ENCODE data around the gene OR6C1.
"Not testable (repeated sequence)": the region's sequence is repeated elsewhere in the genome, so short reads cannot be mapped to it uniquely, and the experiment has no call there.

The OR6C1 gene

GRCh38 chr12:55314043-55314442 is at the start of gene OR6C1:
Gene OR6C1, plus strand, starts transcription at chr12:55314343. Its CDS starts 6,257 bp downstream, at chr12:55320600.
- H3K27ac ChIP-seq (ENCODE audit: low read depth, low read length), result no peak within 1 kb of the TSS
- no peak within 1 kb of the TSS for H3K4me3 ChIP-seq (ENCODE audit: low read length)
- H3K4me1 ChIP-seq (ENCODE audit: control insufficient read depth, insufficient read depth, low read length), result no peaks in the 10 kb centered on the region
- no peaks in the 10 kb centered on the region for H3K27me3 ChIP-seq (ENCODE audit: control insufficient read depth, insufficient read depth, low read length)
- H3K9ac ChIP-seq (ENCODE audit: low read length), result no peak within 1 kb of the TSS
- H3K36me3 ChIP-seq (ENCODE audit: control insufficient read depth, insufficient read depth, low read length), result no peaks in the 10 kb centered on the region

- Histone ChIP-seq H3K27ac (ENCODE audit: low read depth, low read length) (no peak overlapping the region), H3K4me3 (ENCODE audit: low read length) (no peak overlapping the region), H3K4me1 (ENCODE audit: control insufficient read depth, insufficient read depth, low read length) (no peaks in the 10 kb centered on the region), H3K27me3 (ENCODE audit: control insufficient read depth, insufficient read depth, low read length) (no peaks in the 10 kb centered on the region), H3K36me3 (ENCODE audit: control insufficient read depth, insufficient read depth, low read length) (no peaks in the 10 kb centered on the region), H3K9ac (ENCODE audit: low read length) (no peak overlapping the region)
Observed at GRCh38 chr12:55280991-55281390, 33.2 kb upstream of the OR6C1 start.

- no peak overlapping the region for H3K9ac ChIP-seq (ENCODE audit: low read length)
Observed at GRCh38 chr12:55289999-55290398, 24.1 kb upstream of the OR6C1 start.

GRCh38 chr12:55296469-55296868 is 17.7 kb upstream of the OR6C1 start, which contains the start of gene OR6C6:
Gene OR6C6, minus strand, starts transcription at chr12:55296569. Its CDS starts 1,337 bp downstream, at chr12:55295232.
- Histone ChIP-seq H3K4me1 (ENCODE audit: control insufficient read depth, insufficient read depth, low read length) (no peaks in the 10 kb centered on the region), H3K27ac (ENCODE audit: low read depth, low read length) (no peak within 1 kb of the TSS), H3K4me3 (ENCODE audit: low read length) (no peak within 1 kb of the TSS), H3K36me3 (ENCODE audit: control insufficient read depth, insufficient read depth, low read length) (no peaks in the 10 kb centered on the region), H3K9ac (ENCODE audit: low read length) (no peak within 1 kb of the TSS), H3K27me3 (ENCODE audit: control insufficient read depth, insufficient read depth, low read length) (no peaks in the 10 kb centered on the region)

More at GRCh38 chr12:55289999-55290398, 24.1 kb upstream of the OR6C1 start:
- Histone ChIP-seq H3K27me3 (ENCODE audit: control insufficient read depth, insufficient read depth, low read length) (no peaks in the 10 kb centered on the region), H3K4me1 (ENCODE audit: control insufficient read depth, insufficient read depth, low read length) (no peaks in the 10 kb centered on the region), H3K27ac (ENCODE audit: low read depth, low read length) (no peak overlapping the region), H3K4me3 (ENCODE audit: low read length) (no peak overlapping the region), H3K36me3 (ENCODE audit: control insufficient read depth, insufficient read depth, low read length) (no peaks in the 10 kb centered on the region)

- H3K27me3 ChIP-seq (ENCODE audit: control insufficient read depth, insufficient read depth, low read length), result no peaks in the 10 kb centered on the region
Observed at GRCh38 chr12:55320201-55320600, 6.1 kb downstream of the OR6C1 start.

GRCh38 chr12:55325801-55326200 is 11.7 kb downstream of the OR6C1 start:
- H3K4me1 ChIP-seq (ENCODE audit: control insufficient read depth, insufficient read depth, low read length); H3K4me3 ChIP-seq (ENCODE audit: low read length); H3K27me3 ChIP-seq (ENCODE audit: control insufficient read depth, insufficient read depth, low read length); H3K27ac ChIP-seq (ENCODE audit: low read depth, low read length); H3K36me3 ChIP-seq (ENCODE audit: control insufficient read depth, insufficient read depth, low read length); H3K9ac ChIP-seq (ENCODE audit: low read length): not testable (repeated sequence)

More at GRCh38 chr12:55320201-55320600, 6.1 kb downstream of the OR6C1 start:
- H3K27ac ChIP-seq (ENCODE audit: low read depth, low read length), result no peak overlapping the region
- no peaks in the 10 kb centered on the region for H3K36me3 ChIP-seq (ENCODE audit: control insufficient read depth, insufficient read depth, low read length)
- no peaks in the 10 kb centered on the region for H3K4me1 ChIP-seq (ENCODE audit: control insufficient read depth, insufficient read depth, low read length)
- H3K9ac ChIP-seq (ENCODE audit: low read length), result no peak overlapping the region
- H3K4me3 ChIP-seq (ENCODE audit: low read length), result no peak overlapping the region

- Histone ChIP-seq H3K27me3 (ENCODE audit: control insufficient read depth, insufficient read depth, low read length) (no peaks in the 10 kb centered on the region), H3K27ac (ENCODE audit: low read depth, low read length) (no peak within 1 kb of the TSS), H3K36me3 (ENCODE audit: control insufficient read depth, insufficient read depth, low read length) (no peaks in the 10 kb centered on the region)
Observed at GRCh38 chr12:55330446-55330845, 16.3 kb downstream of the OR6C1 start, which contains the start of gene OR6C3. Gene OR6C3, plus strand, starts transcription at chr12:55330746. Its CDS starts 955 bp downstream, at chr12:55331701.

GRCh38 chr12:55336002-55336401 is 21.9 kb downstream of the OR6C1 start:
- no peaks in the 10 kb centered on the region for H3K27me3 ChIP-seq (ENCODE audit: control insufficient read depth, insufficient read depth, low read length)
- no peaks in the 10 kb centered on the region for H3K36me3 ChIP-seq (ENCODE audit: control insufficient read depth, insufficient read depth, low read length)
- no peak overlapping the region for H3K27ac ChIP-seq (ENCODE audit: low read depth, low read length)
- no peak overlapping the region for H3K4me3 ChIP-seq (ENCODE audit: low read length)
- no peak overlapping the region for H3K9ac ChIP-seq (ENCODE audit: low read length)
- no peaks in the 10 kb centered on the region for H3K4me1 ChIP-seq (ENCODE audit: control insufficient read depth, insufficient read depth, low read length)

More at GRCh38 chr12:55330446-55330845, 16.3 kb downstream of the OR6C1 start, which contains the start of gene OR6C3:
- Histone ChIP-seq H3K4me3 (ENCODE audit: low read length) (no peak within 1 kb of the TSS), H3K4me1 (ENCODE audit: control insufficient read depth, insufficient read depth, low read length) (no peaks in the 10 kb centered on the region), H3K9ac (ENCODE audit: low read length) (no peak within 1 kb of the TSS)

GRCh38 chr12:55355338-55355737 is 41.2 kb downstream of the OR6C1 start:
- H3K27ac ChIP-seq (ENCODE audit: low read depth, low read length); H3K4me3 ChIP-seq (ENCODE audit: low read length); H3K36me3 ChIP-seq (ENCODE audit: control insufficient read depth, insufficient read depth, low read length); H3K4me1 ChIP-seq (ENCODE audit: control insufficient read depth, insufficient read depth, low read length); H3K9ac ChIP-seq (ENCODE audit: low read length); H3K27me3 ChIP-seq (ENCODE audit: control insufficient read depth, insufficient read depth, low read length): not testable (repeated sequence)

GRCh38 chr12:55362675-55363074 is 48.5 kb downstream of the OR6C1 start, which contains the start of gene OR6C75:
Gene OR6C75, plus strand, starts transcription at chr12:55362975. Its CDS starts 2,136 bp downstream, at chr12:55365111.
- Histone ChIP-seq H3K4me1 (ENCODE audit: control insufficient read depth, insufficient read depth, low read length) (no peaks in the 10 kb centered on the region), H3K27me3 (ENCODE audit: control insufficient read depth, insufficient read depth, low read length) (no peaks in the 10 kb centered on the region), H3K9ac (ENCODE audit: low read length) (no peak within 1 kb of the TSS), H3K36me3 (ENCODE audit: control insufficient read depth, insufficient read depth, low read length) (no peaks in the 10 kb centered on the region), H3K27ac (ENCODE audit: low read depth, low read length) (no peak within 1 kb of the TSS), H3K4me3 (ENCODE audit: low read length) (no peak within 1 kb of the TSS)

GRCh38 chr12:55365086-55365485 is 50.9 kb downstream of the OR6C1 start:
- Histone ChIP-seq H3K9ac (ENCODE audit: low read length) (no peak overlapping the region), H3K4me1 (ENCODE audit: control insufficient read depth, insufficient read depth, low read length) (no peaks in the 10 kb centered on the region), H3K36me3 (ENCODE audit: control insufficient read depth, insufficient read depth, low read length) (no peaks in the 10 kb centered on the region), H3K27ac (ENCODE audit: low read depth, low read length) (no peak overlapping the region), H3K27me3 (ENCODE audit: control insufficient read depth, insufficient read depth, low read length) (no peaks in the 10 kb centered on the region), H3K4me3 (ENCODE audit: low read length) (no peak overlapping the region)

Data from rectal smooth muscle tissue (tissue), 1 donor.